HG03095 (cell line): ENCODE data around the gene PODNL1.
A peak's percentile ranks its signal among the peaks of the same experiment; 100 is the strongest.
"Not testable (repeated sequence)": the region's sequence is repeated elsewhere in the genome, so short reads cannot be mapped to it uniquely, and the experiment has no call there.

Source experiments
- ATAC-seq: cut with Tn5 transposase; IDR thresholded peaks from one replicate; pipeline ENCODE4 v1.9.1; 2021; ENCODE audit warnings: moderate library complexity; ENCODE audit not compliant: unreplicated experiment

Gene PODNL1

DNA sequence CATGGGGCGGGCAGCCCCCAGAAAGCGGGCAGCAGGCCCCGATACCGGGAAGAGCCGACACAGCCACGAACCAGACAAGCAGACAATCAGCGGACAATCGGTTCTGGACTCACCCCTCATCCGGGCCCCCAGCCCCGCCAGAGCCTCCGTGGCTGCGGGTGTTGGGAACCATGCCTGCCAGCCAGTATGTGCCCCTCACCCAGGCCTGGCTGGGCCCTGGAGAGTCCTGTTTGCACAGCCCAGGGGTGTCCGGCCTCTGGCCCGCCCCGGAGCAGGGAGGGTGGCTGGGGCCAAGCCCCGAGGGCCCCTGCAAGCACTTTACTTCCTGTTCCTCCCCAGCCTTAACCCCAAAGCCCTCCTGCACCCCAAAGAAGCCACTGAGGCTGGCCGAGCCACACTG, 7.8 kb downstream of the PODNL1 start:
- no peak for ATAC-seq

DNA sequence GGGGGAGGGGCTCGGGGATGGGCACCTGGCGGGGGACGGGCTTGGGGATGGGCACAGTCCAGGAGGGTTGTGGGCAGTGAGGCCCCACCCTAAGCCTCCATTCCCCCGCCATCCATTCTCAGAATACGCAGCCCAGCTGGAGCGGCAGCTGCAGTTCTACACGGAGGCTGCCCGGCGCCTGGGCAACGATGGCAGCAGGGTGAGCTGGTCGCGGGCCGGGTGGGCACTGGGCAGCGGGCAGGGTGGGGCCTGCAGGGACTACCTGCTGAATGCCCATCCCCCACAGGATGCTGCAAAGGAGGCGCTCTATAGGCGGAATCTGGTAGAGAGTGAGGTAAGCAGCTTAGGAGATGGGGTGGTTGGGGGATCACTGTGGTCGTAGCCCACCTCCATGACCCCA, 8.3 kb downstream of the PODNL1 start:
- no peak for ATAC-seq

DNA sequence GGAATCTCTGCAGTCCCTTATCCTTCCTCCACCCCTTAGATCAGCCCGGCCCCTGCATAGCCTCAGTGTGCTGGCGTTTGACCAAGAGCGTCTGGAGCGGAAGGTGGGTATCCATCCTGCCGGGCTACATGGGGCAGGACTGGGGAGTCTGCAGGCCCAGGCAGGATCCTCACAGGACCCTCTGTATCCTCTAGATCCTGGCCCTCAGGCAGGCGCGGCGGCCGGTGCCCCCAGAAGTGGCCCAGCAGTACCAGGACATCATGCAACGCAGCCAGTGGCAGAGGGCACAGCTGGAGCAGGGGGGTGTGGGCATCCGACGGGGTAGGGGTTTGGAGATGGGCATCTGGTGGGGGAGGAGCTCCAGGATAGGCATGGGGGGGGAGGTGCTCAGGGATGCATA, 8.9 kb downstream of the PODNL1 start:
- no peak for ATAC-seq

DNA sequence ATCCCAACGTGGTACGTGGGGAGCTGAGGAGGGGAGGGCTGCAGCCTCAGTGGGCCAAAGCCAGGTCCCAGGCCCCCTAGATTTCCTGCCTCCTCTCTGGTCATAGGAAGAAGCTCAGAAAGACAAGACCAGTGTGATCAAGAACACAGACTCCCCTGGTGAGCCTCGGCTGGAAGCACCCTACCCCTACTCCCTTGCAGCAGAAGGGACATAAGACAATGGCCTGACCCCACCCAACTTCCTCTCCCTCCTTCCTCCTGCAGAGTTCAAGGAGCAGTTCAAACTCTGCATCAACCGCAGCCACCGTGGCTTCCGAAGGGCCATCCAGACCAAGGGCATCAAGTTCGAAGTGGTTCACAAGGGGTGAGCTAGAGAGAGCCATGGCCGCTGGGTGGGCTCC, 11.5 kb downstream of the PODNL1 start:
- no peak for ATAC-seq

DNA sequence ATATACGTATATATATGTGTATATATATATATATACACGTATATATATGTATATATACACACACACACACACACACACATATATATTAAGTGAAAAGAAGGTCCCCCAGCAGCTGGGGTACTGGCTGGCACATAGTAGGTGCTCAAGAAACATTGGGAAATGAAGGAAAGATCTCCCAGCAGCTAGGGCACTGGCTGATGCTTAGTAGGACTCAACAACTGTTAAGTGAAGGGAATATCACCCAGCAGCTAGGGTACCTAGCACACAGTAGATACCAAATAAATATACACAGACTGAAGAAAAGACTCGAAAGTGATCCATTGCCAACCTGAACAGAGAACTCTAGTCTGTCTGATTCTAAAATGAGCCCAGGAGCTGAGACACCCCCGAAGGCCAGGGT, 12.2 kb downstream of the PODNL1 start:
- no peak for ATAC-seq

DNA sequence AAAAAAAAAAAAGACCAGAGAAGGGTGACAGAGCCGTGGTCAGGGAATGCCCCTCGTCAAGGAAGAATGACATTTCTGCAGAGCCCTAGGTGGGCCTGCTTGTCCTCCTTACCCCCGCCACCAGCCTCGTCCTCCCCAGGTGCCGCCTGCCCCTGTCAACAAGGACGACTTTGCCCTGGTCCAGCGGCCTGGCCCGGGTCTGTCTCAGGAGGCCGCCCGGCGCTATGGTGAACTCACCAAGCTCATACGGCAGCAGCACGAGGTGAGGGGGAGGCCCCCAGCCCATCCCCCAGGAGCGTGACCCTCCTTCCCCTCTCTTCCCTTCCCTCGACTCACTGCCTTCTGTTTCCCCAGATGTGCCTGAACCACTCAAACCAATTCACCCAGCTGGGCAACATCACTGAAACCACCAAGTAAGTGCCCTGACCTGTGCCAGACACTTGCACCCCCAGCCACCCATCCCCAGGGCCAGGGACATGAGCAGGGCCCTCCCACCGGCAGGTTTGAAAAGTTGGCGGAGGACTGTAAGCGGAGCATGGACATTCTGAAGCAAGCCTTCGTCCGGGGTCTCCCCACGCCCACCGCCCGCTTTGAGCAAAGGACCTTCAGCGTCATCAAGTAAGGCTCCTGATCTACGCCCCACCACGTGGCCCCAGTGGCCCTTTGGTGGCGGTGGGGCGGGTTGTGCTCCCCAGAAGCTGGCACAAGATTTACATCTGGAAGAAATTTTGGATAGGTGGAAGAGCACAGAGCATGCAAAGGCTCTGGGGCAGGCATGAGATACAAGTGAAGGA, 14.8 kb downstream of the PODNL1 start:
- ATAC-seq = no peak

DNA sequence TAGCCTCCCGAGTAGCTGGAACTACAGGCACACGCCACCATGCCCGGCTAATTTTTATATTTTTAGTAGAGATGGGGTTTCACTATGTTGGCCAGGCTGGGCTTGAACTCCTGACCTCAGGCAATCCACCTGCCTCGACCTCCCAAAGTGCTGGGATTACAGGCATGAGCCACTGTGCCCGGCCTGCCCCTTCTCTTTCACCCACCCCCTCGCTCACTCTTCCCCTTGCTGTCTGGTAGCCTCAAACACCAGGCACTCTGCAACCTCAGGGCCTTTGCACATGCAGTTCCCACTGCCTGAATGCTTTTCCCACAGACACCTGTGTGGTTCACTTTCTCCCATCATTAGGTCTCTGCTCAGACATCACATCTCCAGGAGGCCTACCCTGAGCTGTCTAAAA, 16.1 kb downstream of the PODNL1 start:
- not testable (repeated sequence) for ATAC-seq

DNA sequence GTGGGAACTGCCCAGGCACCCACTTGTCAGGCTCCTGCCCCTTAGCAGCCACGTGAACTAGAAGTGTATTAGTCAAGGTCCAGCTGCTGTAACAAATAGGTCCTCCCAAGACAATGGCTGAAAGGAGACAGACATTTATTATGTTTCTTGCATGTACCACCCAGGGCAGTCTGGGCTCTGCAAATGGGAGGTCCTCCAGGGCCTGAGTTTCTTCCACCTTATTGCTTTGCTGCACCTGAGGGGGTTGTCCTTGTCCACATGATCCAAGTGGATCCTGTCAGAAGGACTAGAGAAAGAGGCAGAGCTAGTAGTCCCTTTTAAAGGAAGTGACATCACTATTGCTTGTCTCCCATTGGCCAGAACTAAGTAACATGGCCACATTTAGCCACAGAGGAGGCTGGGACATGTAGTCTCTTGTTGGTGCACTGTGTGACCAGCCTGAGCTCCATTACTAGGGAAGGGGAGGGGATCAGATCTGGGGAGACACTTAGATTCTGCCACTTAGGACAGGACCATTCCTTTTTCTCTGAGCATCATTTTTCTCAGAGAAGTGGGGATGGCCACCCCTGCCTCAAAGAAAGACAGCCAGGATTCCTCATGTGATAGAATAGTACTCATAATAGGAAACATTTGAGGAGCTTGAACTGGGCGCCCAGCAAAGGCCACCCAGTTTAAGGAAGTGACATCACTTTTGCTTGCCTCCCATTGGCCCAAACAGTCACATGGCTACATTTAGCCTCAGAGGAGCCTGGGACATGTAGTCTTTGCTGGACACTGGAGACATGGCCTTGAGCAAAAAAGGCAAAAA, 17.1 kb downstream of the PODNL1 start:
- no peak for ATAC-seq

DNA sequence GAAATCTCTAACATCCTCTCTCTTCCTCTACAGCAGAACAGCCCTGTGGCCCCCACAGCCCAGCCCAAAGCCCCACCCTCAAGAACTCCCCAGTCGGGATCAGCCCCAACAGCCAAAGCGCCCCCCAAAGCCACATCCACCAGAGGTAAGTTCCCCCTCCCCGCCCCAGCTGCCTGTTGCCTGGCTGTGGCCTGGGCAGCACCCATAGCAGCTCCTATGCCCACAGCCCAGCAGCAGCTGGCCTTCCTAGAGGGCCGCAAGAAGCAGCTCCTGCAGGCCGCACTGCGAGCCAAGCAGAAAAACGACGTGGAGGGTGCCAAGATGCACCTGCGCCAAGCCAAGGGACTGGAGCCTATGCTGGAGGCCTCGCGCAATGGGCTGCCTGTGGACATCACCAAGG, 17.7 kb downstream of the PODNL1 start:
- no peak for ATAC-seq

DNA sequence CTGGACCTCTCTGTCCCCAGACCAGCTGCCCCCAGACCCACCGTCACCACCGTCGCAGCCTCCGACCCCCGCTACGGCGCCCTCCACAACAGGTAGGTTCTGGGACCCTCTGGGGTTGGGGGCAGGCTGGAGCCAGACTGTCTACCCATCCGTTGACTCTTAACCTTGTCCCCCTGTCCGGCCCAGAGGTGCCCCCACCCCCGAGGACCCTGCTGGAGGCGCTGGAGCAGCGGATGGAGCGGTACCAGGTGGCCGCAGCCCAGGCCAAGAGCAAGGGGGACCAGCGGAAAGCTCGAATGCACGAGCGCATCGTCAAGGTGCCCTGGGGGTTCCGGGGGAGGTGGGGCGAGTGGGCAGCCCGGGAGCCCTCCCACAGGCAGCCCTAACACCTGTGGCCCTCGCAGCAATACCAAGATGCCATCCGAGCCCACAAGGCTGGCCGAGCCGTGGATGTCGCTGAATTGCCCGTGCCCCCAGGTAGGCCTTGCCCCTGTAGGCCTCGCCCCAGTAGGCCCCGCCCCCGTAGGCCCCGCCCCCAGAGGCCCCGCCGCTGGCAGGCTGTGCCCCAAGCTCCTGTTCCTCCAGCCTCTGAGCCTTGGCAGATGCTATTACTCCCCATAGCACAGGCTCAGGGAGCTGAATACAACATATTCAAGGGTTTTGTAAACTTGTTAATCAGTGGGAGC, 19.3 kb downstream of the PODNL1 start:
- ATAC-seq = no peak

DNA sequence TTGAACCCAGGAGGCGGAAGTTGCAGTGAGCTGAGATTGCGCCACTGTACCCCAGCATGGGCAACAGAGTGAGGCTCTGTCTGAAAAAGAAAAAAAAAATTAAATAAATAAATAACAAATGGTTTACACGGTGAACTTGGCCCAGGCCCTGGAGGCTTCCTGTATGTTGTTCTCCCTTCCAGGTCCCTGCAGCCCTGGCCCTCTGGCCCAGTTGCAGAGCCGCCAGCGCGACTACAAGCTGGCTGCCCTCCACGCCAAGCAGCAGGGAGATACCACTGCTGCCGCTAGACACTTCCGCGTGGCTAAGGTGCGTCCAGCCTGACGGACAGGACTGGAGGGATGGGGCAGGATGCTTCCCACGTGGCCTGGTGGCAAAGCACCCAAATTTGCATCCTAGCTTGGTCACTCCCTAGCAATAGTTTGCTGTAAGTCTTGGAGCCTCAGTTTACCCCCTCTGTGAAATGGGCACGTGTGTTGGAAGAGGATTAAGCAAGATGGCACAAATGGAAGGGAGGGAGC, 20.3 kb downstream of the PODNL1 start:
- no peak for ATAC-seq

DNA sequence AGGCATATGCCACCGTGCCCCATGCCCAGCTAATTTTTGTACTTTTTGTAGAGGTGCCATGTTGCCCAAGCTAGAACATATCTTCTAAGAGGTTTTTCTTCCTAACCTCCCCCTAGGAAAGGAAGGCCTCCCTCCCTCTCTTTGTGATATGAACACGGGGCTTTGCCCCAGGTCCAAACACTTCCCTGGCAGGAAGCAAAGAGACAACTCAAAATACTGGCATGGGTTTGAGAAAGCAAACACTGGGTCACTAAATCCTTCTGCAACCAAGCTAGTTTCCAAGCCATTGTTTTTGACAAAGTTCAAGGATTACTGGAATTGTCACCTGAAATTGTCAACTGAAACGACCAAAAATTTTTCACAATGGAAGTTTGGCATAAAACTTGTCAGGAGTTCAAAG, 23.4 kb downstream of the PODNL1 start:
- ATAC-seq = no peak

DNA sequence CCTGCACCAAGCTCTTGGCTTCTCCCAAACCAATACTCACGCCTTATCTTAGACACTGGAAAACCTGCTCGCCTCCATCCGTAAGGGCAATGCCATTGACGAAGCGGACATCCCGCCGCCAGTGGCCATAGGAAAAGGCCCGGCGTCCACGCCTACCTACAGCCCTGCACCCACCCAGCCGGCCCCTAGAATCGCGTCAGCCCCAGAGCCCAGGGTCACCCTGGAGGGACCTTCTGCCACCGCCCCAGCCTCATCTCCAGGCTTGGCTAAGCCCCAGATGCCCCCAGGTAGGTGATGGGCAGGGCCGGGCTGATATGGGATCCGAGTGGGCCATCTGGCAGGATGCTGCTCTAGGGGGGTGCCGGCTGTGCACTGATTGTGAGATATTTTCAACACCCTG, 24.9 kb downstream of the PODNL1 start:
- ATAC-seq = no peak

DNA sequence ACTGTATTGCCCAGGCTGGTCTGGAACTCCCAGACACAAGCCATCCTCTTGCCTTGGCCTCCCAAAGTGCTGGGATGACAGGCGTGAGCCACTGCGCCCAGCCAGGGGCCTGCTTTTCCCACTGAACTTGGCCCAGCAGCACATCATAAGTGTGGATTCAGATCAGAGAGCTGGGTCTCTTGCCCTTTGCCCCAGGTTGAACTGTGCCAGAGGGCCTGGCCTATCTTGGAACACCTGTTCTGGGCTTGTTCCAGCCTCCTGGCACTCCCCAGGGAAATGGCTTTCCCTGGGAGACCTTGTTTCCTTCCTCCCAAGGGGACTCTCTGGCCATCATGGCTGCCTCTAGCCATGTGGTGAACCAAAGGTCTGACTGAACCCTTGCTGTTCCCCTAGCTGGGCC, 28.8 kb downstream of the PODNL1 start:
- ATAC-seq = no peak

DNA sequence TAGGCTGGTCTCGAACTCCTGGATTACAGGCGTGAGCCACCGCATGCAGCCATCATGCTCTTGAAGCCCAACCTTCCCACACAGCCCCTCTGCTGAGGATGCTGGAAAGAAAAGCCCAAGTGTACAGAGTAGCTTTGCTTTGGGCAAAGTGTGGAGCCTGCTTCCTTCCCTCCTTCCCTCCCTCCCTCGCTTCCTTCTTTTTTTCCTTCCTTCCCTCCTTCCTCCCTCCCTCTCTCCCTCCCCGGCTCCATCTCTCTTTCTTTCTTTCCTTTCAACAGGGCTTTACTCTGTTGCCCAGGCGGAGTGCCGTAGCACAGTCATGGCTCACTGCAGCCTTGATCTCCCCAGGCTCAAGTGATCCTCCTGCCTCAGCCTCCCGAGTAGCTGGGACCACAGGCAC, 29.5 kb downstream of the PODNL1 start:
- ATAC-seq = no peak

DNA sequence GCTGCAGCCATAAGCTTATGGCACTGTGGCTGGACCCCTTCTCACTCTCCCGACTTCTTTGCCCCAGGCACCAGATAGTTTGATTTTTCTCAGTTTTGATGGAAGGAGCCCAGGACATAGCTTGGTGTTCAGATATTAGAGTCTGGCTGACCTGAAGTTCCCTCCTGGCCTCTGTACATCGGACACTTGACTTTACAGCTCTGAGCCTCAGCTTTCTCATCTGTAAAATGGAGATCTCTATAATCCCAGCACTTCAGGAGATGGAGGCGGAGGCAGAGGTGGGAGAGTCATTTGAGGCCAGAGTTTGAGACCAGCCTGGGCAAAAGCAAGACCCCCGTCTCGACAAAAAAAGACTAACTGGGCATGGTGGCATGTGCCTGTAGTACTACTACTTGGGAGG, 31.3 kb downstream of the PODNL1 start:
- no peak for ATAC-seq

DNA sequence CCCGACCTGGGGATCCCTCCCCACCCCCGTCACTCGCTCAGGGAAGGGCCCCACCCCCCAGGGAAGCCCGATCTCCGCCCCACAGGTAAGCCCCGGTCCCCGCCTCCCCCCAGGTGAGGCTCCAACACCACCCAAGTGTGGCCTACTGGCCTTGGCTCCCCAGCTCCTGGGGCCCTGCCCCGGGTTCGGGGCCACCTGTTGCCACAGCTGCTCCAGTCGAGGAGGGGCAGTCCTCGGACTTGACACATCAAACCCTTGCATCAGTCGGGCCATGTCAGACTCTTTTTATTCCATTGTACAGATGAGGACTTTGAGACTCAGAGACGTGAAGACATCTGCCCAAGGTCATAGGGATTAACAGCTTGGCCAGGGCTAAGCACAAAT, 31.7 kb downstream of the PODNL1 start:
- ATAC-seq = no peak

DNA sequence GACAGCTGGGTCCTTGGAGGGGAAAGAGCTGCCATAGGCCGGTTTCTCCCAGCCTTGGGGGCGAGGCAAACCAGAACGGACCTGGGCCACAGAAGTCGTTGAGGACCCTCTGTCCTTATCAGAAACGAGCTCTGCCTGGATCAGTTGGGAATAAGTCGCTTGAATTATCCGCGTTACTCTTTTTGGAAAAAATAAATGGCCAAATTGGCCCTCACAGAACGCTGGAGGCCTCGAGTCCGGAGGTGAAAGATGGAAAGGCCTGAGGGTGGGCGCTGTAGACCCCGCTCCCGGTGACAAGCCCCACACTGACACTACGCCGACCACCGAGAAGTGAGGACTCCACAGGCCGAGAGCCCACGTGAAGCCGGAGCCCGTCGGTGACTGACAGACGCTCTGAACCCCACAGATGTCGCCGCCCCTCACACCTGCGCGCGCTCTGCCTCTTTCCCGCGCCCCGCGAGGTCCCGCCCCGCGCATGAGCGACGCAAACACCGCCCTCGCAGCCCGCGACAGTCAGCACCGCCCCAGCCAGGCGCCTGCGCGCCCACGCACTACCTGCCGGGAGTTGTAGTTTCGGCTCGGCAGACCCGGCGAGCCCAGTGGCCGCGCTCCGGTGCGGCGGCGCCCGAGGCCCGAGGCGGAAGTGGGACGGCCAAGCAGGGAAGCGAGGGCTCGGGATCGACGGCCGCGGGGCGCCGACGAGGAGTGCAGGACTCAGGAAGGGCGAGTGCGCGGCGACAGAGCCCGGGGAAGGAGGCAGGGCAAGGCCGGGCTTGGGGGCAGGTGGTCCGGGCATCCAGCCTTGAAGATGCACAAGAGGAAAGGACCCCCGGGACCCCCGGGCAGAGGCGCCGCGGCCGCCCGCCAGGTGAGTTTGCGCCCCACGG, 32.3 kb downstream of the PODNL1 start, which contains the start of the genes BRME1 and CC2D1A:
Gene BRME1 (minus strand): TSS at position 484 of the 887 bp plus-strand sequence. CDS start 1,225 bp downstream, outside the sequence.
Gene CC2D1A (plus strand): TSS at position 568 of the 887 bp plus-strand sequence. CDS start 241 bp downstream, at position 809.
- peak; percentile 83 for ATAC-seq

DNA sequence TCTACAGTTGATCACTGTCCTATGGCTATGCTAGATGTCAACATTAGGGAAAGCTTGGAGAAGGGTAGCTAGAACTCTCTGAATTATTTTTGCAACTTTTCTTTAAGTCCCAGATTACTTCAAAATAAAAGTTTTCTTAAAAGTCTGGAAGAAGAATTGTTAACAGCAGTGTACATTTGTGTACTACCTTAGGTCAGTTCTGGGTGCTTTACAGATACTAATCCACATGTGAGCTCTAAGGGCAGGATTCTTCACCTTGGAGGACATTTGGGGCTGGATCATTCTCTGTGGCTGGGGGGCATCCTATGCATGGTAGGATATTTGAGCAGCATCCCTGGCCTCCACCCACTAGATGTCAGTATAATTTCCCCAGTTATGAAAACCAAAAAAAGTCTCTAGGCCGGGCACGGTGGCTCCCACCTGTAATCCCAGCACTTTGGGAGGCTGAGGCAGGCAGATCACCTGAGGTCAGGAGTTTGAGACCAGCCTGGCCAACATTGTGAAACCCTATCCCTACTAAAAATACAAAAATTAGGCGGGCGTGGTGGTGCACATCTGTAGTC, 35.1 kb downstream of the PODNL1 start:
- no peak for ATAC-seq
